Hepatocyte (in vitro differentiated cells): ENCODE results near the gene IGSF9.

Experiments used
- EZH2phosphoT487 ChIP-seq: fragments of 200-600 bp; sonication (generic); IDR thresholded peaks from one replicate; pipeline ENCODE4 v1.6.1; 2018; ENCODE audit warnings: antibody characterized with exemption, mild to moderate bottlenecking, low read depth, moderate library complexity; ENCODE audit not compliant: unreplicated experiment, severe bottlenecking
- TF ChIP-seq, protein P1 (sequence below): fragments of 200-600 bp; sonication (generic); IDR thresholded peaks from 2 replicates; pipeline ENCODE4 v1.5.1; 2016; ENCODE audit warnings: antibody characterized with exemption, mild to moderate bottlenecking; ENCODE audit not compliant: poor library complexity

DNA sequence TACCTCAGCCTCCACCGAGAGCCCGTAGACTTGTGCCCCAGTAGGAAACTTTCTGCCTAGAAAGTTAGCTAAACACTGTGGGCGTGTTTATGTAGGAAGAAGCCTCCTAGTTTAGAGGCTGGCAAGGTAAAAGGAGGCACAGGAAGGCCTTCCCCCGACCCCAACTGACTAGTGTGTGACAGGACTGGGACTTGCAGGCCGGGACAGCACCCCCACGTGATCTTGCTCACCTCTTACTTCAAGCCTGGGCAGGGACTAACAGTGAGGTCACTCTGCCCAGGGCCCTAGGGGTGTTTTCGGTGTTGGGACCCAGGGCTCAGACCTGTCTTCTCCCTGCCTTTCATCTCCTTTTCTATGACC lies 19.7 kb downstream of the IGSF9 start:
- TF ChIP-seq, protein P1, sequence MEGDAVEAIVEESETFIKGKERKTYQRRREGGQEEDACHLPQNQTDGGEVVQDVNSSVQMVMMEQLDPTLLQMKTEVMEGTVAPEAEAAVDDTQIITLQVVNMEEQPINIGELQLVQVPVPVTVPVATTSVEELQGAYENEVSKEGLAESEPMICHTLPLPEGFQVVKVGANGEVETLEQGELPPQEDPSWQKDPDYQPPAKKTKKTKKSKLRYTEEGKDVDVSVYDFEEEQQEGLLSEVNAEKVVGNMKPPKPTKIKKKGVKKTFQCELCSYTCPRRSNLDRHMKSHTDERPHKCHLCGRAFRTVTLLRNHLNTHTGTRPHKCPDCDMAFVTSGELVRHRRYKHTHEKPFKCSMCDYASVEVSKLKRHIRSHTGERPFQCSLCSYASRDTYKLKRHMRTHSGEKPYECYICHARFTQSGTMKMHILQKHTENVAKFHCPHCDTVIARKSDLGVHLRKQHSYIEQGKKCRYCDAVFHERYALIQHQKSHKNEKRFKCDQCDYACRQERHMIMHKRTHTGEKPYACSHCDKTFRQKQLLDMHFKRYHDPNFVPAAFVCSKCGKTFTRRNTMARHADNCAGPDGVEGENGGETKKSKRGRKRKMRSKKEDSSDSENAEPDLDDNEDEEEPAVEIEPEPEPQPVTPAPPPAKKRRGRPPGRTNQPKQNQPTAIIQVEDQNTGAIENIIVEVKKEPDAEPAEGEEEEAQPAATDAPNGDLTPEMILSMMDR = no peak
- TF ChIP-seq EZH2phosphoT487 = no peak
